ENCODE measurements around the gene KCNQ1. TPM values are rescaled to one million over a fixed set of nuclear protein-coding genes. Genes with fewer than 3 reads are reported as not detected.

KCNQ1 gene
- total RNA-seq, 1 experiment from 2014 or later, result 2.5 TPM

- ChIA-PET POLR2A (no interaction called here), CTCF (no interaction called here)
- no peak for ATAC-seq
- Mint-ChIP-seq H3K27me3 (ENCODE audit: low read depth) (peaks cover 38% of the 10 kb centered on the region), H3K4me1 (peaks cover 24% of the 10 kb centered on the region), H3K9me3 (peaks cover 17% of the 10 kb centered on the region), H3K4me3 (no peak overlapping the region), H3K27ac (no peak overlapping the region), H3K36me3 (peaks cover 13% of the 10 kb centered on the region)
- TF ChIP-seq ESRRA (CRISPR knock-in tag; IDR thresholded peaks at IDR 0.05; ENCODE audit: borderline replicate concordance) (no peak), FOXK1 (CRISPR knock-in tag; IDR thresholded peaks at IDR 0.05) (no peak), E2F5 (CRISPR knock-in tag; IDR thresholded peaks at IDR 0.05) (no peak), ZSCAN18 (CRISPR knock-in tag; IDR thresholded peaks at IDR 0.05) (no peak), ETV6 (CRISPR knock-in tag; IDR thresholded peaks at IDR 0.05) (no peak), ELF4 (CRISPR knock-in tag; IDR thresholded peaks at IDR 0.05; ENCODE audit: low read depth) (no peak)
- DNase-seq (ENCODE audit: low spot score), result no peak
These were observed 338.8 kb downstream of the KCNQ1 start for GRCh38 chr11:2783536-2784082.

- ATAC-seq, result no peak
- H3K4me1 Mint-ChIP-seq, result peaks cover 25% of the 10 kb centered on the region
- CTCF ChIA-PET, result interaction anchor here (3.1 kb wide), 1 partner anchor 256 kb away, joined by 7 read pairs; no protein-coding TSS in a partner anchor
- DNase-seq (ENCODE audit: low spot score), result no peak
- no peak overlapping the region for H3K4me3 Mint-ChIP-seq
- POLR2A ChIA-PET, result no interaction called here
- H3K27me3 Mint-ChIP-seq (ENCODE audit: low read depth), result peaks cover 59% of the 10 kb centered on the region
- H3K36me3 Mint-ChIP-seq, result peaks cover 13% of the 10 kb centered on the region
- peaks cover 17% of the 10 kb centered on the region for H3K9me3 Mint-ChIP-seq
- no peak overlapping the region for H3K27ac Mint-ChIP-seq
- TF ChIP-seq FOXP4 (CRISPR knock-in tag; IDR thresholded peaks at IDR 0.05) (no peak), SP1 (CRISPR knock-in tag; conservative IDR thresholded peaks at IDR 0.05) (no peak), NR3C1 (CRISPR knock-in tag; conservative IDR thresholded peaks at IDR 0.05; ENCODE audit: low read depth) (no peak), ZNF416 (CRISPR knock-in tag; IDR thresholded peaks at IDR 0.05) (no peak), OVOL2 (CRISPR knock-in tag; IDR thresholded peaks at IDR 0.05; ENCODE audit: borderline replicate concordance) (no peak), ZNF281 (CRISPR knock-in tag; IDR thresholded peaks at IDR 0.05) (no peak), ZNF232 (CRISPR knock-in tag; IDR thresholded peaks at IDR 0.05) (no peak), NR1H2 (CRISPR knock-in tag; IDR thresholded peaks at IDR 0.05) (no peak), ERG (CRISPR knock-in tag; IDR thresholded peaks at IDR 0.05) (no peak), STAT6 (CRISPR knock-in tag; conservative IDR thresholded peaks at IDR 0.05; ENCODE audit: low read depth) (no peak), E2F4 (CRISPR knock-in tag; IDR thresholded peaks at IDR 0.05; ENCODE audit: borderline replicate concordance, low read depth) (no peak), TEAD4 (CRISPR knock-in tag; IDR thresholded peaks at IDR 0.05) (no peak), GABPB1 (CRISPR knock-in tag; IDR thresholded peaks at IDR 0.05) (no peak), TCF7 (CRISPR knock-in tag; IDR thresholded peaks at IDR 0.05; ENCODE audit: low read depth) (no peak), TEAD1 (CRISPR knock-in tag; IDR thresholded peaks at IDR 0.05) (no peak), ELF4 (CRISPR knock-in tag; IDR thresholded peaks at IDR 0.05; ENCODE audit: low read depth) (no peak), ATF3 (CRISPR knock-in tag; conservative IDR thresholded peaks at IDR 0.05) (no peak)
These were observed 343.0 kb downstream of the KCNQ1 start for GRCh38 chr11:2787816-2788167.

All from WTC11 (cell line).